Measurements from ENCODE around the gene NFS1.

The NFS1 gene

GRCh38 chr20:35700625-35701148 lies 1.5 kb upstream of the NFS1 start:
- Histone ChIP-seq H3K27ac (ENCODE audit: low read depth, low read length, poor library complexity, severe bottlenecking) (peak overlapping the region; percentile 76), H3K9ac (ENCODE audit: low read length) (peak overlapping the region; percentile 90; the same call in 1 of the 2 replicates), H4K20me1 (ENCODE audit: insufficient read depth, low read length) (no peaks in the 10 kb centered on the region)

GRCh38 chr20:35699957-35700624 lies 939 bp upstream of the NFS1 start:
- H3K4me1 ChIP-seq (ENCODE audit: insufficient read depth, low read length, severe bottlenecking) = peaks cover 29% of the 10 kb centered on the region
- peaks cover 50% of the 10 kb centered on the region for H3K36me3 ChIP-seq (ENCODE audit: insufficient read depth, low read length)
- peak overlapping the region; percentile 99 for H3K4me2 ChIP-seq (ENCODE audit: low read length)
- H3K27ac ChIP-seq (ENCODE audit: low read depth, low read length, poor library complexity, severe bottlenecking) = peak overlapping the region; percentile 76
- no peaks in the 10 kb centered on the region for H3K9me3 ChIP-seq (ENCODE audit: low read length)
- no peaks in the 10 kb centered on the region for H3K9me2 ChIP-seq (ENCODE audit: low read depth, low read length)
- TF ChIP-seq CTCF (IDR thresholded peaks at IDR 0.05; ENCODE audit: low read length) (no peak), EZH2 (IDR thresholded peaks at IDR 0.05; ENCODE audit: borderline replicate concordance, low read length) (no peak)
- H3K27me3 ChIP-seq (ENCODE audit: insufficient read depth, low read length) = no peaks in the 10 kb centered on the region
- H4K20me1 ChIP-seq (ENCODE audit: insufficient read depth, low read length) = no peaks in the 10 kb centered on the region
- H3K4me3 ChIP-seq (ENCODE audit: low read depth, low read length, poor library complexity, severe bottlenecking) = peak overlapping the region; percentile 87
- H2AFZ ChIP-seq (ENCODE audit: low read length) = no peak overlapping the region
- peak overlapping the region; percentile 90 for H3K9ac ChIP-seq (ENCODE audit: low read length)
- H3F3A ChIP-seq (ENCODE audit: insufficient read depth, low read length) = peaks cover 35% of the 10 kb centered on the region
- no peaks in the 10 kb centered on the region; the same call in 1 of the 2 replicates for H3K79me2 ChIP-seq (ENCODE audit: insufficient read depth, low read length)

More at GRCh38 chr20:35700625-35701148, 1.5 kb upstream of the NFS1 start:
- no peaks in the 10 kb centered on the region for H3K9me3 ChIP-seq (ENCODE audit: low read length)
- peaks cover 40% of the 10 kb centered on the region for H3F3A ChIP-seq (ENCODE audit: insufficient read depth, low read length)
- no peak for TF ChIP-seq CTCF (IDR thresholded peaks at IDR 0.05; ENCODE audit: low read length)
- TF ChIP-seq EZH2 (IDR thresholded peaks at IDR 0.05; ENCODE audit: borderline replicate concordance, low read length) = no peak
- H3K27me3 ChIP-seq (ENCODE audit: insufficient read depth, low read length) = no peaks in the 10 kb centered on the region
- H3K4me1 ChIP-seq (ENCODE audit: insufficient read depth, low read length, severe bottlenecking) = peaks cover 29% of the 10 kb centered on the region
- H3K4me2 ChIP-seq (ENCODE audit: low read length) = peak overlapping the region; percentile 99
- no peaks in the 10 kb centered on the region; the same call in 1 of the 2 replicates for H3K79me2 ChIP-seq (ENCODE audit: insufficient read depth, low read length)
- peak overlapping the region; percentile 87 for H3K4me3 ChIP-seq (ENCODE audit: low read depth, low read length, poor library complexity, severe bottlenecking)
- H3K9me2 ChIP-seq (ENCODE audit: low read depth, low read length) = no peaks in the 10 kb centered on the region
- H3K36me3 ChIP-seq (ENCODE audit: insufficient read depth, low read length) = peaks cover 50% of the 10 kb centered on the region
- no peak overlapping the region for H2AFZ ChIP-seq (ENCODE audit: low read length)

GRCh38 chr20:35698298-35699126 lies 640 bp downstream of the NFS1 start:
- Histone ChIP-seq H4K20me1 (ENCODE audit: insufficient read depth, low read length) (no peaks in the 10 kb centered on the region), H3K4me1 (ENCODE audit: insufficient read depth, low read length, severe bottlenecking) (peaks cover 29% of the 10 kb centered on the region), H3F3A (ENCODE audit: insufficient read depth, low read length) (peaks cover 19% of the 10 kb centered on the region), H3K9me3 (ENCODE audit: low read length) (no peaks in the 10 kb centered on the region), H3K9ac (ENCODE audit: low read length) (peak overlapping the region; percentile 90), H3K4me3 (ENCODE audit: low read depth, low read length, poor library complexity, severe bottlenecking) (peak overlapping the region; percentile 87), H3K27me3 (ENCODE audit: insufficient read depth, low read length) (no peaks in the 10 kb centered on the region), H2AFZ (ENCODE audit: low read length) (peak overlapping the region; percentile 60; the same call in 1 of the 2 replicates), H3K36me3 (ENCODE audit: insufficient read depth, low read length) (peaks cover 37% of the 10 kb centered on the region), H3K79me2 (ENCODE audit: insufficient read depth, low read length) (no peaks in the 10 kb centered on the region; the same call in 1 of the 2 replicates), H3K4me2 (ENCODE audit: low read length) (peak overlapping the region; percentile 99), H3K9me2 (ENCODE audit: low read depth, low read length) (no peaks in the 10 kb centered on the region), H3K27ac (ENCODE audit: low read depth, low read length, poor library complexity, severe bottlenecking) (peak overlapping the region; percentile 59)
- no peak for TF ChIP-seq CTCF (IDR thresholded peaks at IDR 0.05; ENCODE audit: low read length)
- TF ChIP-seq EZH2 (IDR thresholded peaks at IDR 0.05; ENCODE audit: borderline replicate concordance, low read length) = no peak
